ENCODE results near the gene CD8B2. TPM values are rescaled to one million over a fixed set of nuclear protein-coding genes. Genes with fewer than 3 reads are reported as not detected.

Gene CD8B2
- total RNA-seq = not detected in 2 replicates

DNA sequence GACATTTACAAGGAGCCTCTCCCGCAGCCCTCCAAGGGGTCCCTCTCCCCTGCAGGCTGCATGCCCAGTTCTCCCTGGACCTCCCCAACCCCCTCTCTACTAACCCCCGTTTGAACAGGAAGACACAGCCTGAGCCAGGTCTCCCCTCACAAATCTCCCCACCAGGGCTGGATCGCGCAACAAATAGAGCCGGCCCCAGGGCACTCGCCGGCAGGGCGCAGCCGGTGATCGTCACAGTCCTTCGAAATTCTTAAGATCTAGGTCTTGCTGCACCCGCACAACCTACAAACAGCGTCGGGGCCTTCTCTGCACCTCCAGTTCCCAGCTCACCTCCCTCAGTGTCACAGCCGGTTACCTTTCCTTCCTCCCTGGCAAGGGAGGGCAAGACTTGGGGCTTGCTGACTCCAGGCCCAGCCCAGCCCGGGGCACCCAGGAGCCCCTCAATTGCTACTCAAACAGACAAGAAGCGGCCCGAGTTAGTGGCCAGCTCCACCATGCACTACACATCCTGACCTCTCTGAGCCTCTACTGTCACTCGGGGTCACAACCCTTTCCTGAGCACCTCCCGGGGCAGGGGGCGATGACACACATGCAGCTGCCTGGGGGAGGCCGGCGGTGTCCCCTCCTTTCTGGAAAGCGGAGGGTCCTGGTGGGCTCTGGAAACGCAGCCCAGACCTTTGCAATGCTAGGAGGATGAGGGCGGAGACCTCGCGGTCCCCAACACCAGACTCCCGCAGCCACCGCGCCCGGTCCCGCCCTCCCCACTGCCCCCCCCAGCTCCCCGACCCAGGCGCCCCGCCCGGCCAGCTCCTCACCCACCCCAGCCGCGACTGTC lies at the start of gene CD8B2:
TSS of gene CD8B2 (plus strand) at position 814 of the 835 bp plus-strand sequence. CDS start 63 bp downstream, outside the sequence.

DNA sequence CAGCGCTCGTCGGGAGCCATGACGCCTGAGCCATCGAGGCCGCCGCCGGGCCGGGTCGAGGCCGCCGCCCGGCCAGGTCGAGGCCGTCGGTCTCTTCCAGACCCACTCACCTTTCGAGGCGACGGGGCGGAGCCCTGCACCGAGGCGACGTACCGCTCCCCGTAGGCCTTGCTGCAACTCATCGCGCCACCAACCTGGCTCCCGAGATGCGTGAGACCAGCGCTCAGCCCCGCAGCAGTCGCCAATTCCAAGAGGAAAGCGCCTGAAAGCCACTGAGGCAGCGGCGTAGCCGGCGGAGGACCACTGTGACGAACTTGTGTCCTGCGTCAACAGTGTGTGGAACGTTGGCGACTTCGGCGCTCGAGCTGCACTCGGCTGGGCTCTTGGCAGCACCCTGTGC lies 19.1 kb upstream of the CD8B2 start, which contains the start of gene RGPD3:
TSS of gene RGPD3 (minus strand) at position 307 of the 400 bp plus-strand sequence. CDS start at position 182, 125 bp downstream.

Other genes with a start within 250 kb of the CD8B2 start
- 0.33 and 0.38 TPM in 2 replicates for gene RGPD3, start 19.0 kb upstream of the CD8B2 start, total RNA-seq

Measured in vein endothelial cell (primary cell).